GM18519 (cell line): ENCODE data around the gene CAPN5.

Source experiments
- ATAC-seq: cut with Tn5 transposase; IDR thresholded peaks from one replicate; pipeline ENCODE4 v1.9.1; 2021; ENCODE audit warnings: mild to moderate bottlenecking, moderate library complexity; ENCODE audit not compliant: unreplicated experiment, low FRiP score

The CAPN5 gene

GRCh38 chr11:77159219-77159936 lies 92.6 kb downstream of the CAPN5 start:
- no peak for ATAC-seq

GRCh38 chr11:77159937-77160495 lies 93.2 kb downstream of the CAPN5 start:
- ATAC-seq, result no peak

GRCh38 chr11:77163271-77163670 lies 96.5 kb downstream of the CAPN5 start:
- ATAC-seq, result no peak

GRCh38 chr11:77165066-77165465 lies 98.3 kb downstream of the CAPN5 start:
- no peak for ATAC-seq

- no peak for ATAC-seq
Measured at GRCh38 chr11:77166021-77166420, 99.2 kb downstream of the CAPN5 start.

GRCh38 chr11:77167111-77167626 lies 100.4 kb downstream of the CAPN5 start:
- ATAC-seq, result no peak

- no peak for ATAC-seq
Measured at GRCh38 chr11:77167791-77168190, 101.0 kb downstream of the CAPN5 start.

GRCh38 chr11:77170107-77170506 lies 103.3 kb downstream of the CAPN5 start:
- ATAC-seq, result no peak

- ATAC-seq, result no peak
Measured at GRCh38 chr11:77171254-77171653, 104.5 kb downstream of the CAPN5 start.

- ATAC-seq, result no peak
Measured at GRCh38 chr11:77171885-77172665, 105.3 kb downstream of the CAPN5 start.

- no peak for ATAC-seq
Measured at GRCh38 chr11:77172666-77172982, 105.9 kb downstream of the CAPN5 start.

GRCh38 chr11:77173494-77173893 lies 106.7 kb downstream of the CAPN5 start:
- ATAC-seq, result no peak

GRCh38 chr11:77174559-77174958 lies 107.8 kb downstream of the CAPN5 start:
- ATAC-seq, result no peak

- ATAC-seq, result no peak
Measured at GRCh38 chr11:77175021-77175842, 108.5 kb downstream of the CAPN5 start.
